ENCODE results near the gene BTBD9.

The BTBD9 gene

GRCh38 chr6:38150021-38150420 lies 489.7 kb downstream of the BTBD9 start:
- H3K79me2 ChIP-seq (ENCODE audit: control insufficient read depth, low read length), result no peaks in the 10 kb centered on the region
- H3K4me2 ChIP-seq (ENCODE audit: low read length), result no peak overlapping the region
- H3K9me3 ChIP-seq (ENCODE audit: control insufficient read depth, insufficient read depth, low read length), result no peaks in the 10 kb centered on the region
- no peak for TF ChIP-seq EZH2phosphoT487 (IDR thresholded peaks at IDR 0.05; ENCODE audit: borderline replicate concordance, low read length)
- no peak for TF ChIP-seq CTCF (IDR thresholded peaks at IDR 0.05; ENCODE audit: low read depth, low read length, poor library complexity, severe bottlenecking)
- no peaks in the 10 kb centered on the region for H3K9me2 ChIP-seq (replicated peaks; ENCODE audit: control insufficient read depth, low read length)
- no peaks in the 10 kb centered on the region for H4K20me1 ChIP-seq (ENCODE audit: control insufficient read depth, insufficient read depth, low read depth, low read length)
- no peaks in the 10 kb centered on the region for H3F3A ChIP-seq (ENCODE audit: control insufficient read depth, insufficient read depth)
- H3K4me1 ChIP-seq (ENCODE audit: control insufficient read depth, low read length), result peaks cover 12% of the 10 kb centered on the region; the same call in 1 of the 2 replicates
- no peak overlapping the region for H3K4me3 ChIP-seq (ENCODE audit: low read length)
- no peaks in the 10 kb centered on the region for H3K36me3 ChIP-seq (ENCODE audit: control insufficient read depth, low read length)
- no peak overlapping the region for H3K27ac ChIP-seq (ENCODE audit: low read depth, low read length)
- no peaks in the 10 kb centered on the region for H3K27me3 ChIP-seq (ENCODE audit: control insufficient read depth, low read length)

GRCh38 chr6:38149531-38149930 lies 490.2 kb downstream of the BTBD9 start:
- Histone ChIP-seq H3K4me1 (ENCODE audit: control insufficient read depth, low read length) (peaks cover 12% of the 10 kb centered on the region; the same call in 1 of the 2 replicates), H3K79me2 (ENCODE audit: control insufficient read depth, low read length) (no peaks in the 10 kb centered on the region)

GRCh38 chr6:38148606-38149005 lies 491.1 kb downstream of the BTBD9 start:
- H3K27me3 ChIP-seq (ENCODE audit: control insufficient read depth, low read length), result no peaks in the 10 kb centered on the region
- no peaks in the 10 kb centered on the region for H3K9me3 ChIP-seq (ENCODE audit: control insufficient read depth, insufficient read depth, low read length)
- H3K4me2 ChIP-seq (ENCODE audit: low read length), result no peak overlapping the region
- no peaks in the 10 kb centered on the region for H3K36me3 ChIP-seq (ENCODE audit: control insufficient read depth, low read length)
- H4K20me1 ChIP-seq (ENCODE audit: control insufficient read depth, insufficient read depth, low read depth, low read length), result no peaks in the 10 kb centered on the region
- H3F3A ChIP-seq (ENCODE audit: control insufficient read depth, insufficient read depth), result no peaks in the 10 kb centered on the region
- no peaks in the 10 kb centered on the region for H3K79me2 ChIP-seq (ENCODE audit: control insufficient read depth, low read length)
- no peak overlapping the region for H3K4me3 ChIP-seq (ENCODE audit: low read length)
- TF ChIP-seq EZH2phosphoT487 (IDR thresholded peaks at IDR 0.05; ENCODE audit: borderline replicate concordance, low read length), result no peak
- no peak for TF ChIP-seq CTCF (IDR thresholded peaks at IDR 0.05; ENCODE audit: low read depth, low read length, poor library complexity, severe bottlenecking)
- H3K27ac ChIP-seq (ENCODE audit: low read depth, low read length), result no peak overlapping the region
- peaks cover 7% of the 10 kb centered on the region; the same call in 1 of the 2 replicates for H3K4me1 ChIP-seq (ENCODE audit: control insufficient read depth, low read length)
- no peaks in the 10 kb centered on the region for H3K9me2 ChIP-seq (replicated peaks; ENCODE audit: control insufficient read depth, low read length)

More at GRCh38 chr6:38149531-38149930, 490.2 kb downstream of the BTBD9 start:
- no peak for TF ChIP-seq EZH2phosphoT487 (IDR thresholded peaks at IDR 0.05; ENCODE audit: borderline replicate concordance, low read length)
- no peak for TF ChIP-seq CTCF (IDR thresholded peaks at IDR 0.05; ENCODE audit: low read depth, low read length, poor library complexity, severe bottlenecking)
- H3K27ac ChIP-seq (ENCODE audit: low read depth, low read length), result no peak overlapping the region
- H3F3A ChIP-seq (ENCODE audit: control insufficient read depth, insufficient read depth), result no peaks in the 10 kb centered on the region
- no peak overlapping the region for H3K4me3 ChIP-seq (ENCODE audit: low read length)
- H3K36me3 ChIP-seq (ENCODE audit: control insufficient read depth, low read length), result no peaks in the 10 kb centered on the region
- H3K27me3 ChIP-seq (ENCODE audit: control insufficient read depth, low read length), result no peaks in the 10 kb centered on the region
- no peaks in the 10 kb centered on the region for H3K9me2 ChIP-seq (replicated peaks; ENCODE audit: control insufficient read depth, low read length)
- H4K20me1 ChIP-seq (ENCODE audit: control insufficient read depth, insufficient read depth, low read depth, low read length), result no peaks in the 10 kb centered on the region
- H3K4me2 ChIP-seq (ENCODE audit: low read length), result no peak overlapping the region
- H3K9me3 ChIP-seq (ENCODE audit: control insufficient read depth, insufficient read depth, low read length), result no peaks in the 10 kb centered on the region

- Histone ChIP-seq H3K9me3 (ENCODE audit: control insufficient read depth, insufficient read depth, low read length) (no peaks in the 10 kb centered on the region), H3K36me3 (ENCODE audit: control insufficient read depth, low read length) (no peaks in the 10 kb centered on the region), H3K27me3 (ENCODE audit: control insufficient read depth, low read length) (no peaks in the 10 kb centered on the region), H3K27ac (ENCODE audit: low read depth, low read length) (no peak overlapping the region), H3K9me2 (replicated peaks; ENCODE audit: control insufficient read depth, low read length) (no peaks in the 10 kb centered on the region), H3K4me2 (ENCODE audit: low read length) (no peak overlapping the region), H3K4me1 (ENCODE audit: control insufficient read depth, low read length) (no peaks in the 10 kb centered on the region), H3K79me2 (ENCODE audit: control insufficient read depth, low read length) (no peaks in the 10 kb centered on the region), H3F3A (ENCODE audit: control insufficient read depth, insufficient read depth) (no peaks in the 10 kb centered on the region), H4K20me1 (ENCODE audit: control insufficient read depth, insufficient read depth, low read depth, low read length) (no peaks in the 10 kb centered on the region), H3K4me3 (ENCODE audit: low read length) (no peak overlapping the region)
- TF ChIP-seq CTCF (IDR thresholded peaks at IDR 0.05; ENCODE audit: low read depth, low read length, poor library complexity, severe bottlenecking) (no peak), EZH2phosphoT487 (IDR thresholded peaks at IDR 0.05; ENCODE audit: borderline replicate concordance, low read length) (no peak)
Observed at GRCh38 chr6:38146734-38147027, 493.0 kb downstream of the BTBD9 start.

Measured in DOHH2 (cell line).